ENCODE data around the gene EEF2. TPM values are rescaled to one million over a fixed set of nuclear protein-coding genes. Genes with fewer than 3 reads are reported as not detected.

Gene EEF2
- total and polyA plus RNA-seq, 2 donors (not counting 3 experiments of a cell fraction or from before 2014, with no cell fraction given): 1,496 to 2,318 TPM

DNA sequence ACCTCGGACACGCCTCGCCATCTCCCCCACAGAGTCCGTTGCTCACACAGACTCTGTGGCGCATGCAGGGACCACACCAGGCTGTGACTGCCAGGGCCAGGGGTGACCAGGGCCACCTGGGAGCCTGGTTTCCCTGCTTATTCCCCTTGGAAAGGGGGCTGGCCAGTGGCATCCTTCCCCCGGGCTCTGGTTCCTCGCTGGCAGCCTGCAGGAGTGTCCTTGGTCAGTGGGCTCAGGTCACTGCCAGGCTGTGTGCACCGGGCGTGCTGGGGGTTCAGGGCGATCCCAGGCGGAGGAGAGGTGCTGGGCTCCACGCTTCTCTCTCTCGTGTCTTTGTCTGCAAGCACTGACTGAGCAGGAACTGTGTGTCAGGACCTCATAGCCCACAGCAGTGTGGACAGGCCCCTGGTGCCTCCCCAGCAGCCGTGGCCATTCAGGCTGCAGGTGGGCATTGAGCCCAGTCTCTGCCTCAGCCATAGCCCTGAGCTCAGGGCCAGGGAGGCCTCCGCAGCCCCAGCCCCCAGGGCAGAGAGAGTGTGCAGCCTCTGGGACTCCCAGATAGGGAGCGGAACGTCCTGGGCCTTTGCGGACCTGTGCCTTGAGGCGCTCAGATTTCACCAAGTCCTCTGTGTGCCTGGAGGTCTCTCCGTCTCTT is 28.8 kb upstream of the EEF2 start:
- H3K27me3 ChIP-seq (ENCODE audit: control insufficient read depth in 2 of 2, insufficient read depth in 2 of 2, low read length in 2 of 2): no peaks in the 10 kb centered on the region
- no peaks in the 10 kb centered on the region for H3K9me3 ChIP-seq (replicated peaks; ENCODE audit: control insufficient read depth, insufficient read depth, low read length)
- CTCF ChIA-PET: no interaction called here
- H3K4me3 ChIP-seq (replicated peaks in 1 of 3; ENCODE audit: insufficient read depth in 1 of 3, low read depth in 1 of 3, low read length in 3 of 3): no peak overlapping the region
- H3K27ac ChIP-seq (ENCODE audit: insufficient read depth, low read depth, low read length): no peak overlapping the region
- H3K79me2 ChIP-seq (ENCODE audit: control insufficient read depth, insufficient read depth, low read length): peaks cover 36% of the 10 kb centered on the region
- TF ChIP-seq POLR2AphosphoS5 (IDR thresholded peaks at IDR 0.05; ENCODE audit: insufficient read depth, low read depth, low read length): no peak
- no peak for TF ChIP-seq POLR2A (IDR thresholded peaks at IDR 0.05; ENCODE audit: low read depth, low read length)
- no peak for TF ChIP-seq JUN (IDR thresholded peaks at IDR 0.05; ENCODE audit: borderline replicate concordance, insufficient read depth, insufficient read length, low read depth)
- TF ChIP-seq GATA2 (IDR thresholded peaks at IDR 0.05; ENCODE audit: insufficient read depth, insufficient read length, low read depth, low read length): no peak
- TF ChIP-seq MYC (IDR thresholded peaks at IDR 0.05; ENCODE audit: low read depth, low read length): no peak
- TF ChIP-seq CTCF (IDR thresholded peaks at IDR 0.05; ENCODE audit: extremely low read depth in 1 of 2, insufficient read depth in 1 of 2, low read depth in 1 of 2, low read length in 2 of 2): no peak
- TF ChIP-seq FOS (IDR thresholded peaks at IDR 0.05; ENCODE audit: borderline replicate concordance, insufficient read depth, low read length): no peak
- TF ChIP-seq MAX (IDR thresholded peaks at IDR 0.05; ENCODE audit: insufficient read depth, insufficient read length): no peak
- TF ChIP-seq EZH2 (IDR thresholded peaks at IDR 0.05; ENCODE audit: borderline replicate concordance, low read depth, low read length, severe bottlenecking): no peak
- intact Hi-C loops (cut with micrococcal nuclease): no loop called here
- BruUV-seq (replicated peaks): no TSS peak
- POLR2A ChIA-PET: no interaction called here
- H2AFZ ChIP-seq (ENCODE audit: low read depth, low read length): no peak overlapping the region
- DNase-seq (ENCODE audit: low read depth, low spot score) (no peak), FAIRE-seq (no peak)
- no peak overlapping the region for H3K9ac ChIP-seq (replicated peaks; ENCODE audit: extremely low read depth, insufficient read depth, low read length)
- peaks cover 2 to 46% of the 10 kb centered on the region in 2 experiments for H3K36me3 ChIP-seq (ENCODE audit: control insufficient read depth in 2 of 2, extremely low read depth in 1 of 2, insufficient read depth in 2 of 2, low read length in 2 of 2)
- dilution Hi-C loops (cut with MboI; ENCODE audit: extremely low pct_ligation_motif_present, low sequenced_read_pairs): no loop called here
- no peak overlapping the region for H3K4me2 ChIP-seq (ENCODE audit: insufficient read depth, low read length)
- H3K4me1 ChIP-seq (ENCODE audit: control insufficient read depth, extremely low read depth, insufficient read depth, low read length): peaks cover under 1% of the 10 kb centered on the region
- H3K9me1 ChIP-seq (replicated peaks; ENCODE audit: control insufficient read depth, extremely low read depth, insufficient read depth, low read length): no peaks in the 10 kb centered on the region
- no peaks in the 10 kb centered on the region for H4K20me1 ChIP-seq (replicated peaks; ENCODE audit: control insufficient read depth, extremely low read depth, insufficient read depth, low read length)
